Pancreas (tissue), 10 donors: ENCODE results near the gene BAG2. TPM values are rescaled to one million over a fixed set of nuclear protein-coding genes. Genes with fewer than 3 reads are reported as not detected.

ENCODE experiments used
- ATAC-seq, 4 donors: fragments of 200-7000 bp; cut with Tn5 transposase; one replicate each; pipeline versions ENCODE4 v1.8.0 to v1.9.1; 2020; ENCODE audit warnings: mild to moderate bottlenecking in 4 of 4, moderate library complexity in 4 of 4
- DNase-seq, 6 donors: peaks; one replicate each; pipeline ENCODE4 v3.0.0-alpha.2; 2020
- FAIRE-seq: peaks from 2 replicates; lab custom pipeline; 2012; peaks lifted over from hg19 to GRCh38; lab: Jason Lieb, UNC
- H3K27ac ChIP-seq, 4 donors: fragments of 200-600 bp; sonication (generic); 1 replicate in 3 of 4; 2 replicates in 1 of 4; pipeline versions ENCODE4 v1.5.0 to v1.8.0; 2020
- H3K27me3 ChIP-seq, 4 donors: fragments of 200-600 bp; one replicate each; pipeline ENCODE4 v1.8.0; 2021
- H3K36me3 ChIP-seq, 3 donors: fragments of 200-600 bp; sonication (generic) in 1 of 3; one replicate each; pipeline versions ENCODE4 v1.5.0 to v1.8.0; 2020 to 2021
- H3K4me1 ChIP-seq, 3 donors: fragments of 200-600 bp; one replicate each; pipeline ENCODE4 v1.8.0; 2021
- H3K4me3 ChIP-seq, 4 donors: fragments of 200-600 bp; sonication (generic) in 2 of 4; one replicate each; pipeline versions ENCODE4 v1.5.0 to v1.8.0; 2020 to 2021
- H3K9me3 ChIP-seq, 4 donors: fragments of 200-600 bp; one replicate each; pipeline ENCODE4 v1.8.0; 2021
- CTCF ChIP-seq, 4 donors: fragments of 200-600 bp; sonication (generic) in 3 of 4; IDR thresholded peaks; one replicate each; pipeline versions ENCODE4 v1.5.0 to v1.8.0; 2021; ENCODE audit warnings: antibody characterized with exemption in 4 of 4
- WGBS, 2 donors: extraction: QIAGEN DNeasy Blood & Tissue Kit; methylation state at CpG; one replicate each; pipeline ENCODE4 v1.1.7; 2013; 5-methylcytosine and 5-hydroxymethylcytosine counted together
- intact Hi-C, 3 donors: fragments of 100-400 bp; cut with DNase I; formaldehyde crosslinking; loops; one replicate each; pipeline versions ENCODE4 v1.11.1 to v1.14.2; 2022
- polyA plus RNA-seq, 2 donors: library from polyadenylated mRNA; stranded (reverse); fragments of 200-250 nt; gene quantifications; one replicate each; pipeline ENCODE4 v1.2.3, GENCODE V29; 2013
- total RNA-seq, 6 donors: library from RNA; stranded (reverse); fragmentation: NEBNext Ultra II Directional in 4 of 6; extraction: Animal tissue kit (Norgen Biotek cat#: 25700) in 4 of 6; gene quantifications; one replicate each; pipeline versions ENCODE4 v1.2.1 to v1.2.4, GENCODE V29; 2021 to 2023
- donor health status: healthy with polysubstance abuse.
- donor health status: DM: no; HTN: no; CAD: no; lungs with moderate emphysema.
- donor health status: DM: no; HTN: no; CAD: no.
- donor health status: control.
- donor health status: control.
- donor health status: Bipolar disorder and iron deficiency.
- donor health status: DM: yes; HTN: yes; CAD: no.
- donor health status: DM: no; HTN: no; CAD: no.
- donor health status: DM: no; HTN: no; CAD: no.
- donor health status: DM: yes; HTN: yes; CAD: no.

The BAG2 gene
- total and polyA plus RNA-seq, 8 donors = 0.46 to 1.6 (median 0.97) TPM

- intact Hi-C loops = no loop called here
- Histone ChIP-seq H3K4me1 (peaks cover 0 to 9% (median 4%) of the 10 kb centered on the region in 3 donors), H3K27me3 (no peaks in the 10 kb centered on the region), H3K4me3 (peak overlapping the region; percentile 84 to 95 (median 92)), H3K36me3 (no peaks in the 10 kb centered on the region), H3K27ac (peak overlapping the region in 2 of 4 donors; percentile 51 to 79), H3K9me3 (no peaks in the 10 kb centered on the region)
- DNase-seq (no peak), ATAC-seq (peak in 2 of 4 donors; percentile 12 to 14), FAIRE-seq (no peak)
- no peak for TF ChIP-seq CTCF (IDR thresholded peaks at IDR 0.05)
- WGBS, 2 donors = 8 to 11% methylated on average over 5 of the region's 5 CpGs
Observed at GRCh38 chr6:57222743-57223077, 50.6 kb downstream of the BAG2 start.

- H3K27ac ChIP-seq = no peak overlapping the region
- H3K27me3 ChIP-seq = no peaks in the 10 kb centered on the region
- H3K36me3 ChIP-seq = no peaks in the 10 kb centered on the region
- ATAC-seq = no peak
- DNase-seq = no peak
- no peak for TF ChIP-seq CTCF (IDR thresholded peaks at IDR 0.05)
- FAIRE-seq = no peak
- H3K4me3 ChIP-seq = no peak overlapping the region
- H3K9me3 ChIP-seq = no peaks in the 10 kb centered on the region
- H3K4me1 ChIP-seq = peaks cover 0 to 9% (median 4%) of the 10 kb centered on the region in 3 donors
- 49 to 56% methylated on average over 1 of the region's 1 CpG for WGBS, 2 donors
- intact Hi-C loops = no loop called here
Observed at GRCh38 chr6:57224769-57225515, 52.8 kb downstream of the BAG2 start.

GRCh38 chr6:57226221-57226620, 54.1 kb downstream of the BAG2 start:
- 54 to 55% methylated on average over 2 of the region's 2 CpGs for WGBS, 2 donors
- TF ChIP-seq CTCF (IDR thresholded peaks at IDR 0.05) = no peak
- Histone ChIP-seq H3K27ac (no peak overlapping the region), H3K9me3 (no peaks in the 10 kb centered on the region), H3K4me3 (no peak overlapping the region), H3K36me3 (no peaks in the 10 kb centered on the region), H3K4me1 (peaks cover 0 to 5% (median 0%) of the 10 kb centered on the region in 3 donors), H3K27me3 (no peaks in the 10 kb centered on the region)
- intact Hi-C loops = no loop called here
- FAIRE-seq = no peak
- DNase-seq = no peak
- no peak for ATAC-seq

Other genes with a start within 250 kb of the BAG2 start
- gene BEND6, start 217.2 kb upstream of the BAG2 start, total RNA-seq = under 1 TPM in 4 of 6 donors, not detected in 2; 0.06 to 0.94 (median 0.47) TPM
- under 1 TPM; 0.27 to 0.87 TPM for gene BEND6, start 217.2 kb upstream of the BAG2 start, polyA plus RNA-seq
- 1 to 10 TPM; 2.3 to 6.7 (median 4.0) TPM for gene KIAA1586, start 125.6 kb upstream of the BAG2 start, total RNA-seq
- 1 to 10 TPM in 1 of 2 donors, under 1 TPM in 1; 0.99 to 3.4 TPM for gene KIAA1586, start 125.6 kb upstream of the BAG2 start, polyA plus RNA-seq
- gene ZNF451, start 82.1 kb upstream of the BAG2 start, total RNA-seq = 10 to 100 TPM; 15.8 to 26.7 (median 21.5) TPM
- gene ZNF451, start 82.1 kb upstream of the BAG2 start, polyA plus RNA-seq = 10 to 100 TPM in 1 of 2 donors, 1 to 10 TPM in 1; 9.4 to 16.8 TPM
- 1 to 10 TPM in 4 of 6 donors, under 1 TPM in 2; 0.69 to 4.5 (median 1.6) TPM for gene RAB23, start 50.0 kb downstream of the BAG2 start, total RNA-seq
- gene RAB23, start 50.0 kb downstream of the BAG2 start, polyA plus RNA-seq = 1 to 10 TPM in 1 of 2 donors, under 1 TPM in 1; 0.80 to 2.6 TPM
- 1 to 10 TPM; 2.7 to 7.2 (median 4.0) TPM for gene PRIM2, start 145.3 kb downstream of the BAG2 start, total RNA-seq
- 1 to 10 TPM; 1.6 to 2.5 TPM for gene PRIM2, start 145.3 kb downstream of the BAG2 start, polyA plus RNA-seq